SK-MEL-5 (cell line): ENCODE measurements around the gene C2CD2L. TPM values are rescaled to one million over a fixed set of nuclear protein-coding genes. Genes with fewer than 3 reads are reported as not detected.

Experiments used
- DNase-seq: peaks from one replicate; pipeline ENCODE4 v3.0.0-alpha.2; 2016; ENCODE audit warnings: low read depth, low spot score
- in situ Hi-C: cut with HindIII; loops from 2 replicates; pipeline ENCODE4 v1.10.0; 2016; ENCODE audit warnings: low sequenced_read_pairs, high pct_unique_total_duplicates, low pct_unique_long_range_greater_than_20kb
- total RNA-seq: library from RNA; depleted of rRNA; stranded (reverse); fragments of >200 nt; shearing (Covaris generic); gene quantifications from 2 replicates; pipeline ENCODE4 v1.2.3, GENCODE V29; 2014

Gene C2CD2L
- total RNA-seq, 1 experiment from 2014 or later = 5.6 TPM

DNA sequence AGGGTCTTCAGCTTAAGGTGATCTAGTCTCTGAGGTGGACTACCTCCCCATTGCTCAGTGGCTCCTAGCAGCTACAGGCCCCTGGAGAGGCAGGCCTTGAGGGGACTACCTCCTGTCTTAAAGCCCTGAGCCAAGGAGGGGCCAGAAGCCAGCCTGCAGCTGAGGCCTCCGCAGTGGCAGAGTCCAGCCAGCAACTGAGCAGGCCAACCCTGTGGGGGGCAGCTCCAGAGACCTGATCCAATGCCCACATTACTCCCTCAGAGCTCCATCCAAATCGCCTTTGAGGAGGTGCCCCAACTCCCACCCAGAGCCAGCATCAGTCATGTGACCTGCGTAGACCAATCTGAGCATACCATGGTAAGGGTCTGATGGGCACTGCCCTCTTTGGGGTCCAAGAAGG is 2.7 kb downstream of the C2CD2L start:
- no peak for DNase-seq
- in situ Hi-C loops = no loop called here

DNA sequence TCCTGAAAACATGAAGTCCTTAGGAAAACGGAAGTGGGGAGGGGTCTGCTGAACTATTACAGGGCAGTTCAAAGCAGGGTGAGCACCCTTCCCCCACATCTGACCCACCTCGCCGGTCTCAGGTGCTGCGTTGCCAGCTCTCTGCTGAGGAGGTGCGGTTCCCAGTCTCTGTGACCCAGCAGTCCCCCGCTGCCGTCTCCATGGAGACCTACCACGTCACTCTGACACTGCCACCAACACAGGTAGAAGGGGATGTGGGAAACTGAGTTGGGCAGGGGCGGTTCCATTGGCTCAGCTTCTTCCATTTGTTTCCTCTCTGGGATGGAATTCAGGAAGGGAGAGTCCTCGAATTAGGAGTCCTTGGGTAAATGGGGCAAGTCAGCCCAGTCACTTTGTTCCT is 3.3 kb downstream of the C2CD2L start:
- in situ Hi-C loops = no loop called here
- DNase-seq = no peak

DNA sequence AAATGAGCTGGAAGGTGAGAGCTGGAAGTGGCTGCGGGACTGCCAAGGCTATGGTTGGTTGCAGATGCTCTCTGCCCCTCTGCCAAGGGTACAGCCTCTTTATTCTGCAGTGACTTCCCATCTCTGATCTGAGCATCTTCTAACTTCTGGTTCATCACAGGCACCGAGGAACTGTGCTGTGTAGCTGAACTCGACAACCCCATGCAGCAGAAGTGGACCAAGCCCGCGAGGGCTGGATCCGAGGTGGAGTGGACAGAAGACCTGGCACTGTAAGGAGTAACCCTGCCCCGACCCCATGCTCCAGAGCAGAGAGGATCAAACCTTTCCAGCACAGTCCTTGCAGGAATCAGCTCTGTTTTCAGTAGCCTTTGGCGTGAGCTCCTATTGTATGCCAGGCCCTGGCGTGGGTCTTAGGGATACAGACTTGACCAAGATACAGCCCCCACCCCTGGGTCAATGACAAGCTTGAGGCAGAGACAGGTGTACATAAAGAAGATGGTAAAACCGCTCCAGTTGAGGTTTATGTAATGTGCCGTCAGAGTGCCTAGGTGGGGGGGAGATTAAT is 4.3 kb downstream of the C2CD2L start:
- in situ Hi-C loops = no loop called here
- no peak for DNase-seq

DNA sequence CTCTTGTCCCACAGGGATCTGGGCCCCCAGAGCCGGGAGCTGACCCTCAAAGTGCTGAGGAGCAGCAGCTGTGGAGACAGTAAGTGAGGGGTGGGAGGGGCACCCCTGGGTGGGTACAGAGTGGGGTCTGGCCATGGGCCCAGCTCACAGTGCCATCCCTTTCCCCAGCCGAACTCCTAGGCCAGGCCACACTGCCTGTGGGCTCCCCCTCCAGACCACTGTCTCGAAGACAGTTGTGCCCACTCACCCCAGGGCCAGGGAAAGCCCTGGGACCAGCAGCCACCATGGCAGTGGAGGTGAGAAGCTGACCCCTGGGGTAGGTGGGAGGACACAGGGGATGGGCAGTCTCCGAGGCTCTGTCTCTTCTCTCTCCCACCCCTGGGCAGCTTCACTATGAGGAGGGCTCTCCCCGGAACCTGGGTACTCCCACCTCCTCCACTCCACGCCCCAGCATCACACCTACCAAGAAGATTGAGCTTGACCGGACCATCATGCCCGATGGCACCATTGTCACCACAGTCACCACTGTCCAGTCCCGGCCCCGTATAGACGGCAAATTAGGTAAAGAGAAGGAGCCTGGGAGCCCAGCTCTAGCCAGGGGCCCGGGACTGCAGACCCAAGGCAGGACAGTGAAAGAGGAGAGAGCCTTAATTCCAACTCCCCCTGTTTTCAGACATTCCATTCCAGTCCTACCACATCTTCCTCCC is 5.3 kb downstream of the C2CD2L start:
- in situ Hi-C loops = no loop called here

DNA sequence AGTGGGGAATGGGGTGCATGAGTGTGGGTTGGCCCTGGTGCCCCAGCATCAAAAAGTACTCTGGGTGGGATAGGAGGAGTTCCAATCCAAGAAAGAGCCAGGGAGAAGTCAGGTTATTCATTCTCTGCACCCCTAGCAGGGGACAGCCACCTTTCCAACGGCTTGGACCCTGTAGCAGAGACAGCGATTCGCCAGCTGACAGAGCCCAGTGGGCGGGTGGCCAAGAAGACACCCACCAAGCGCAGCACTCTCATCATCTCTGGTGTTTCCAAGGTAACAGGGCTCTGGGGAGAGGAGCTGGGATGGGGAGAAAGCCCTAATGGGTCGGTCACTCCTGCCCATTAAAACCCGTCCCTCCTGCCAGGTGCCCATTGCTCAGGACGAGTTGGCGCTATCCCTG is 6.6 kb downstream of the C2CD2L start:
- DNase-seq = no peak
- in situ Hi-C loops = no loop called here

More for the DNA sequence above, 5.3 kb downstream of the C2CD2L start:
- no peak for DNase-seq

DNA sequence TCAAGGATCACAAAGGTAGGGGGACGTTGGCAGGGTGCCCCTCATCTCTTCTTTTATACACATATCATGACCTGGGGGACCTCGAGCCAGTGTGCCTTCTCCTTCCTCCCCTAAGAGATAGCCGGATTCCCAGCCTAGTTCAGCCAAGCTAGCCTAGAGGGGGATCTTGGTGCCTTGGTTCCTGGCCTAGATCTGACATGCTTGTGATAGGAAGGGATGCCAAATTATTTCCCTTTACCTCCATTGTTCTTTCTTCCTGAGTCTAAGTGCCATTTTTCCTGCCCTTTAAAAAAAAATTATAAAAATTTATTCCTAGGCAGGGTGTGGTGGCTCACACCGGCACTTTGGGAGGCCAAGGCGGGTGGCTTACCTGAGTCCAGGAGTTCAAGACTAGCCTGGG is 7.2 kb downstream of the C2CD2L start:
- DNase-seq = no peak
- in situ Hi-C loops = no loop called here

DNA sequence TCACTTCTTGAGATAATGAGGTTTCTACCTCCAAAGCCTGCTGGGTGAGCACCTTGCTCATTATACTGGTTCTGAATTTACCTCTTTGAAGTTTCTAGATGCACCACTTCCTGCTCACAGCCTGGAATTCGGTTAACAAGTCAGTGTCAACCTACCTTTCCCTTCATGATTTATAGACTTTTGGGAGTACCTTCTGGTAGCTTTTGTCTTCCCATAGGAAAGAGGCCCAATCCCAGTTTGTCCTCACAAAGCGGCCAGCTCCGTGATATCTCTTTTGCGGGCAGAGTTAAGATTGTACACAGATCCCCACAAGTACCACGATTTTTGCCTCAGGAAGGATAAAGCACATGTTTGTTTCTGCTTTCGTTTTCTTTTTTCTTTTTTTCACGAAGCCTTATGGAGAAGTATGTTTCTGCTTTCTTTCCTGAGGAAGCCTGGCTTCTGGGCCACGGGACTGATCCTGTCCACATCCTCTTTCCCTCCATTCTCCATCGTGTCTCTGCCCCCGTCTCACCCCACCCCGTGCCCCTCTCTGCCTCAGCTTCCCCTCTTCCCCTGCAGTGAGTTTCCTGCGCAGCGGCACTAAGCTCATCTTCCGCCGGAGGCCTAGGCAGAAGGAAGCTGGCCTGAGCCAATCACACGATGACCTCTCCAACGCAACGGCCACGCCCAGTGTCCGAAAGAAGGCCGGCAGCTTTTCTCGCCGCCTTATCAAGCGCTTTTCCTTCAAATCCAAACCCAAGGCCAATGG is 8.5 kb downstream of the C2CD2L start:
- in situ Hi-C loops = no loop called here
- no peak for DNase-seq

DNA sequence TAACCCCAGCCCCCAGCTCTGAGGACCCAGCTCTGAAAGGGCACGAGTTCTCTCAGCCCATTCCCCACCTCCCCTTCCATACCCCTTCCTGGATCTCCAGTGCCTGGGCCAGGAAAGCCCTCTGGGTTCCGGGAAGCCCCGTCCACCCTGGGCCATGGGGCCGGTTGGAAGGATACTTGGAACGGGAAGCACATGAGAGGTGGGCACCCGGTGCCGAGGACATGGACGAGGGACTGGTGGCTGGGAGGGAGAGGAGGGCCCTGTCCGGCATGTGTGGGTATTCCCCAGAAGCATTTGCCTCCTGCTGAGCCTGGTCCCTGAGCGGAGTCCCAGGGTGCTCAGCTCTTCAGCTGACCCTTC is 9.1 kb downstream of the C2CD2L start:
- in situ Hi-C loops = no loop called here
- DNase-seq = no peak

DNA sequence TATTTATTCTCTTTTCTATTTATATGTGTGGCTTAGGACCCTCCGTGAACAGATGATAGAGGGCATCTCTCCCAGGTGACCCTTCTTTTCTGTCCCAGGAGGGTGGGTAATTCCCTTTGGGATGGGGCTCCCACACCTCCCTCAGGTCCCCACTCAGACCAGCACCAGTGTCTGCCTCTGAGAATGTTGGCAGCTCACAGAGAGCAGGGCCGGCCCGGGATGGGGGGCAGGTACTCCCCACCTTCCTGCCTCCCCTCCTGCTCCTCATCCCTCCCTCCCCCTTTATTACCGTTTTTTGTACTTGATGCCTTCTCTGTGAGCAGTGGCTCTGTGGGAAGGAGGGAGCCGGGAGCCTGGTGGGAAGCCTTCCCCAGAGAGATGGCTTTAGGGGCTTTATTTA is 9.5 kb downstream of the C2CD2L start:
- in situ Hi-C loops = no loop called here
- no peak for DNase-seq

DNA sequence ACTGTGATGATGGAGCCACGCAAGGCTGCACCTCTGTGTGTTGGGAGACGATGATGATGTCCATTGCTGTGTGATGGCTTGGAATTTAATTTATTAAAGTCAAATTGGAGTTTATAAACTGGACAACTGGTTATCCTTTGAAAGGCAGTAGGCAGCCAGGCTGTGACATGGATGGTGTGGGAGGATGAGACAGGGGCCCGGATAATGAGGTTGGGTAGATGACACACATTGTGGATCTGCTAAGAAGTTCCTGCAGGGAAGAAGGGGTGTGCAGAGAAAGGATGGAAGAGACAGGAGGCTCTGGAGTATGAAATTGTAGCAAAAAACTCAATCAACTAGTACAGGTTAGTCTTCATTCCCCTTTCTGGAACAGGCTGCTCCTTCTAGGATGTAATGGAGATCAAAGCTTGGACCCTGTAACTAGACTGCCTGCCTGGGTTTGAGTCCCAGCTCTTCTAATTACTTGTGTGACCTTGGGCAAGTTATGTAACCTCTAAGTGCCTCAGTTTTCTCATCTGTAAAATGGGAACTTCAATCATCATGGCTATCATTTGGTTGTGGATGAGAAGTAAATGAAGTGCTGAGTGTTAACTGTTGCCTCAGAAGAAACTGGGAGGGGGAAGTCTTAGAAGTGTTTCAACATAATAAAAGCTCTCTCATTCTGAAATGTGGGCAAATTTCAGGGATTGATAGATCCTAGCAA is 10.0 kb downstream of the C2CD2L start:
- in situ Hi-C loops = no loop called here
- no peak for DNase-seq

DNA sequence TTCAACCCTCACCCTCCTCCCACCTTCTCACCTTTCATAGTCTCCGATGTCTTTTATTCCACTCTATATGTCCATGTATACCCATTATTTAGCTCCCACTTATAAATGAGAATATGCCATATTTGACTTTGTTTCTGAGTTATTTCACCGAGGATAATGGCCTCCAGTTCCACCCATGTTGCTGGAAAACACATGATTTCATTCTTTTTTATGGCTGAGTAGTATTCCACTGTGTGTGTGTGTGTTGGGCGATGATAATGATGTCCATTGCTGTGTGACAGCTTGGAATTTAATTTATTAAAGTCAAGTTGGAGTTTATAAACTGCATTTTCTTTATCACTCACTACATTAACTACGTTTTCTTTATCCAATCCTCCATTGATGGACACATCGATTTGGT is 11.1 kb downstream of the C2CD2L start:
- in situ Hi-C loops = no loop called here
- DNase-seq = no peak

DNA sequence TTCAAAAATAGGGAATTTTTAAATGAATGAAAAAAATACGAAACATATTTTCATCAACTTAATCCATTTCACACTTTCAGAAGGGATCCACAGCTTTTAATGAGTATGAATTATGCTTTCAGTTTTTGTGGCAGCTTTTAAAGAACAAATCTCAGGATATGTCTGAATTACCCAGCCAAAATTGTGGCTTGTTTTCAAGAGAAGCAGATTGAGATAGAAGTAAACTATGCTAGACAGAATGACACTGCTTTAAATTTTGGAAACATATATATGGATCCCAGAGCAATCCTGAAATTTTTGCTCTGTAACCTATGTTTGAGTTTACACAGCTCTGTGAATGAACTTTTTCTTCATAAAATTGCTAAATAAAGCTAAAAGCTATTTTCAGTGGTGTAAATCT is 11.8 kb downstream of the C2CD2L start:
- DNase-seq = no peak
- in situ Hi-C loops = no loop called here

DNA sequence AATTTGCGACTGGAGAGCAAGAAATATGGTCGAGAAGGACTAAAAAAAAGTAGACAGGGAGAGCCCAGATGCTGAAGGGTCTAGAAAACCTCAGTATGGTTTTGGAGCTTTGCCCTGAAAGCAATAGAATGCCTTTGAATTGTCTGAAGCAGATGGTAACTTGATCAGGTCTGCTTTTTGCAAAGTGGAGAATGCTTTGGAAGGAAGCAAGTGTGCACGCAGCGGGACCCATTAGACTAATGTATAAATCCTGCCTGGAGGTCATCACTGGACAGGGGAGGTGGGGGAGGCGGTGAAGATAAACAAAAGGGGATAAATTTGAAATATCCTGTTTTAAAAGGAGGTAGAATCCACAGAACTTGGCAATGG is 13.5 kb downstream of the C2CD2L start:
- in situ Hi-C loops = no loop called here
- DNase-seq = no peak

DNA sequence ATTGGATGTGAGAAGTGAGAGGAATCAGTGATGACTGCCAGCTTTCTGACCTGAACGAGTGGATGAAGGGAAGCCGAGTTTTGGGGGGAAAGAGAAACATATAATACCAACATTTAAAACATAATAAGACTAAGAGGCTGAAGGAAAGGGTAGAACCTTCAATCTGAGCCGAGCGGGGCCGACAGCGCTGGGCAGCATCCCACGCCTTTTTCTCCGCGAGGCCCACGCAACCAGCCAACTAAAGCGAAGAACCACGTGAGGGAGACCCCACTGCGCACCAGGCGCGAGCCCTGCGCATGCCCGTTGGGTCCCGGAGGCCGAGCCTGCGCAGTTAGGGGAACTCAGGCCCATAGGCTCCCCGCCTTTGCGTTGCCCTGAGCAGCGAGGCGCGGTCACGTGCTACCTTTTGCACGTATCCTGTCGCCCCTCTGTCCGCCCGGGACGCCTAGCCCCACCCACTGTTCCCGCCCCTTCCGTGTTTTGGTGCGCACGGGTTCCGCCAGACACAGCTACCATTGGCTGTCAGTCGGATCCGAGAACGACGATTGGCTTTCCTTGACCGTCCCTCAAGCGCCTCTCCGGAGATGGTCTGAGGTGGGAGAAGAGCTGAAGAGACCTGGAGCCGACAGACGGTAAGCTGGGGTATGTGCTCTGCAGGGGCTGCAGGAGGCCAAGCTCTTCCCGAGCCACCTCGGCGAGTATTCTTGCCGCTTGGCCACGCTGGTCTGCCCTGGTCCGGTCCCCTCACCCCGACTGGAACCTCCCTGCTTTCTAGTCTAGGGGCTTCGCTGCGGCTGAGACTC is 14.1 kb downstream of the C2CD2L start, which contains the start of gene HINFP:
TSS of gene HINFP (plus strand) at position 573 of the 803 bp plus-strand sequence. CDS start 5,365 bp downstream, outside the sequence.
- DNase-seq = peak; percentile 97
- in situ Hi-C loops = no loop called here

DNA sequence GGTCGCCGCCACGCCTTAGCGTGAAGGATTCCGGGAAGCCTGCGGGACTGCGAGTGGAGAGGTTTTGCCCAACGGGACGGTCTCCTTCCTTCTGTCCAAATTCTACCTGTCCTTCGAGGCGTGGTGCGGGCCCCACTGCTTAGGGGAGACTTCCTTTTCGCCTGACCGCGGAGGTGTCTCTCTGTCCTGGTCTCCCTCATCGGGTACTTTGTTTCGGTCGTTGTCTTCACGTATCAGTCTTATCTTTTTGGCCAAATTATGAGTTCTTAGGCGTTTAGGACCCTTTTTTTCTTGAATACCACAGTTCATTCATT is 14.6 kb downstream of the C2CD2L start:
- in situ Hi-C loops = no loop called here
- no peak for DNase-seq

DNA sequence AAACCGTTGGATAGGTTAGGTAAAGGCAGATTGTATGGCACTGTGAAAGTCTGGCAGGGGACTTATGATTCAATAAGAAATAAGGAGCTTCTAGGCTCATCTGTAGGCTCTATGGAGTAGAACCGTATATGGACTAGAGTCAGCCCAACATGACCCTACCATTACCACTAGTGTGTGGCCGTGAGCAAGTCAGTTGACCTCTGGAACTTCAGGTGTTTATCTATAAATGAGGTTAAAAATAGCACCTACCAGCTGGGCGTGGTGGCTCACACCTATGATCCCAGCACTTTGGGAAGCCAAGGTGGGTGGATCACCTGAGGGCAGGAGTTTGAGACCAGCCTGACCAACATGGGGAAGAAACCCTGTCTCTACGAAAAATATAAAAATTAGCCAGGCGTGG is 18.7 kb downstream of the C2CD2L start:
- DNase-seq = no peak
- in situ Hi-C loops = no loop called here

DNA sequence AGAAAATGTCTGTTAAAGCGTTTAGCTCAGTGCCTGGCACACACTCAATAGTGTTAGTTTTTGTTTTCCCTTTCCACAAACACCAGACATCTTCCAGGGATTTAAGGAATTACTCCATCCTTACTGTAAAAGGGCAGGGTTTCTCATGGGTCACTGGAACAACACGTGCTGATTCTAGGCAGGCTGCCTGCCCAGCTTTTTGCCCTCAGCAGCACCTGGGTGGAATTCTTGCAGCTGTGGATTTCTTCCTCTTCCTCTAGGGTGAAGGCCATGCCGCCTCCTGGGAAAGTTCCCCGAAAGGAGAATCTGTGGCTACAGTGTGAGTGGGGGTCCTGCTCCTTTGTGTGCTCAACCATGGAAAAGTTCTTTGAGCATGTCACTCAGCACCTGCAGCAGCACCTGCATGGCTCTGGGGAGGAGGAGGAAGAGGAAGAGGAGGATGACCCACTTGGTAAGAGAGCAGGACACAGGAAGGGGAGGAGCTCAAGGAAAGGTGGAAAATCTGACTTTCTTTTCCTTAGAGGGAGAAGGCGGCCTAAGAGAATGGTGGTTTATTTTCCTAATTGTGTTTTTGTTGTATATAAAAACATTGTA is 19.6 kb downstream of the C2CD2L start:
- DNase-seq = no peak
- in situ Hi-C loops = no loop called here

DNA sequence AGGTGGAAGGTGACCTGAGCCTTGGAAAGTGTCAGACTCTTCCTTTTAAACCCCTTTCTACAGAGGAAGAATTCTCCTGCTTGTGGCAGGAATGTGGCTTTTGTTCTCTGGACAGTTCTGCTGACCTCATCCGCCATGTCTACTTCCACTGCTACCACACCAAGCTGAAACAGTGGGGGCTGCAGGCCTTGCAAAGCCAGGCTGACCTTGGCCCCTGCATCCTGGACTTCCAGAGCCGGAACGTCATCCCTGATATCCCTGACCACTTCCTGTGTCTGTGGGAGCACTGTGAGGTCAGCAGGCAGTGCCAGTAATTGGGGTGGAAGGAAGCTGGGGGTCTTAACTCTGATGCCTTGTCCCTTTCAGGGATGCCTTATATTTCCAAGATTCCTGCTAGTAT is 23.5 kb downstream of the C2CD2L start:
- in situ Hi-C loops = no loop called here
- no peak for DNase-seq
